ENCODE data around the gene TAX1BP1. TPM values are rescaled to one million over a fixed set of nuclear protein-coding genes. Genes with fewer than 3 reads are reported as not detected.

The TAX1BP1 gene
- total and polyA plus RNA-seq, 2 of the 13 experiments (the other 11 are each of a cell fraction or from before 2014, with no cell fraction given) = 95.2 to 98.9 TPM

- H3K79me2 ChIP-seq (ENCODE audit: insufficient read depth, low read length) = peaks cover 16% of the 10 kb centered on the region
- no peak overlapping the region for H2AFZ ChIP-seq (ENCODE audit: low read length)
- ChIA-PET POLR2A (no interaction called here), CTCF (ENCODE audit: low intra/inter-chr PET ratio, low total read pairs) (interaction anchor here (0.7 to 1.3 kb wide), 3 partner anchors 85 to 111 kb away, joined by 3 to 9 read pairs (median 3); no protein-coding TSS in a partner anchor)
- BruUV-seq (replicated peaks) = TSS peak; percentile 5
- peak; percentile 39 for DNase-seq (ENCODE audit: low spot score)
- no peak for FAIRE-seq
- H3K9me3 ChIP-seq (ENCODE audit: low read length) = no peaks in the 10 kb centered on the region
- H3K27ac ChIP-seq (ENCODE audit: extremely low read length, insufficient read depth, low read length) = no peak overlapping the region
- intact Hi-C loops (cut with micrococcal nuclease; ENCODE audit: unreplicated experiment) (loop anchor here (1.0 to 5.0 kb wide), 3 partner anchors 86 to 578 kb away; no protein-coding TSS in a partner anchor), in situ Hi-C loops (cut with HindIII; ENCODE audit: extremely low pct_ligation_motif_present, low pct_unique_long_range_greater_than_20kb) (no loop called here)
- no peaks in the 10 kb centered on the region for H3K27me3 ChIP-seq (ENCODE audit: control insufficient read depth in 1 of 2, insufficient read depth in 2 of 2, low read length in 2 of 2)
- H3K4me1 ChIP-seq (ENCODE audit: insufficient read depth, low read length) = no peaks in the 10 kb centered on the region
- H3K36me3 ChIP-seq (replicated peaks in 1 of 2; ENCODE audit: control insufficient read depth in 1 of 2, insufficient read depth in 2 of 2, low read length in 2 of 2) = peaks cover 5 to 23% of the 10 kb centered on the region in 2 experiments; a peak in 4 of 5 replicates
- no peak overlapping the region for H3K4me2 ChIP-seq (ENCODE audit: low read depth, low read length)
- ATAC-seq = no peak
- no peak overlapping the region for H3K4me3 ChIP-seq (replicated peaks in 1 of 3; ENCODE audit: insufficient read depth in 1 of 3, low read depth in 2 of 3, low read length in 3 of 3)
- TF ChIP-seq SAP130 (CRISPR knock-in tag; IDR thresholded peaks at IDR 0.05; ENCODE audit: low read depth) (0 out of 2 replicates have a peak, but pooled peaks have one; percentile 20), CTCF (CRISPR knock-in tag; IDR thresholded peaks at IDR 0.05) (peak; percentile 60), STAG1 (CRISPR knock-in tag; IDR thresholded peaks at IDR 0.05) (peak; percentile 76), ZNF790 (CRISPR knock-in tag; IDR thresholded peaks at IDR 0.05; ENCODE audit: borderline replicate concordance) (no peak), NFKBIZ (CRISPR knock-in tag; IDR thresholded peaks at IDR 0.05) (no peak), RAD21 (CRISPR knock-in tag; IDR thresholded peaks at IDR 0.05) (peak; percentile 36; the same call in 1 of the 2 replicates), PREB (CRISPR knock-in tag; IDR thresholded peaks at IDR 0.05) (no peak), SMC3 (IDR thresholded peaks at IDR 0.05; ENCODE audit: low read length) (peak; percentile 37)
- H3K9ac ChIP-seq (ENCODE audit: insufficient read depth, low read depth, low read length) = no peak overlapping the region
- 23% methylated on average over 2 of the region's 2 CpGs for WGBS (ENCODE audit: low lambda C conversion rate)
- H4K20me1 ChIP-seq (ENCODE audit: insufficient read depth, low read length) = no peaks in the 10 kb centered on the region
Measured at GRCh38 chr7:27774717-27775328, 34.9 kb downstream of the TAX1BP1 start.
